Esophagus muscularis mucosa (tissue), 4 donors: Measurements from ENCODE around the gene ALPL.

Experiments used
- CTCF ChIP-seq, 3 experiments: fragments of 200-600 bp in 2 of 3; fragments of 450-650 bp in 1 of 3; sonication (generic) in 2 of 3; IDR thresholded peaks; one replicate each; pipeline ENCODE4 v1.5.1; 2017 to 2019; ENCODE audit warnings: antibody characterized with exemption in 3 of 3, mild to moderate bottlenecking in 2 of 3, moderate library complexity in 1 of 3
- EP300 ChIP-seq: sonication (generic); formaldehyde crosslinking; IDR thresholded peaks from one replicate; pipeline ENCODE4 v1.6.1; 2017; ENCODE audit warnings: antibody characterized with exemption
- POLR2A ChIP-seq: fragments of 450-650 bp; IDR thresholded peaks from one replicate; pipeline ENCODE4 v1.6.1; 2017; ENCODE audit warnings: antibody characterized with exemption, moderate library complexity, mild to moderate bottlenecking, low read depth
- POLR2AphosphoS5 ChIP-seq, 2 donors: sonication (generic); formaldehyde crosslinking; IDR thresholded peaks; one replicate each; pipeline ENCODE4 v1.6.1; 2017; ENCODE audit warnings: antibody characterized with exemption in 2 of 2

DNA sequence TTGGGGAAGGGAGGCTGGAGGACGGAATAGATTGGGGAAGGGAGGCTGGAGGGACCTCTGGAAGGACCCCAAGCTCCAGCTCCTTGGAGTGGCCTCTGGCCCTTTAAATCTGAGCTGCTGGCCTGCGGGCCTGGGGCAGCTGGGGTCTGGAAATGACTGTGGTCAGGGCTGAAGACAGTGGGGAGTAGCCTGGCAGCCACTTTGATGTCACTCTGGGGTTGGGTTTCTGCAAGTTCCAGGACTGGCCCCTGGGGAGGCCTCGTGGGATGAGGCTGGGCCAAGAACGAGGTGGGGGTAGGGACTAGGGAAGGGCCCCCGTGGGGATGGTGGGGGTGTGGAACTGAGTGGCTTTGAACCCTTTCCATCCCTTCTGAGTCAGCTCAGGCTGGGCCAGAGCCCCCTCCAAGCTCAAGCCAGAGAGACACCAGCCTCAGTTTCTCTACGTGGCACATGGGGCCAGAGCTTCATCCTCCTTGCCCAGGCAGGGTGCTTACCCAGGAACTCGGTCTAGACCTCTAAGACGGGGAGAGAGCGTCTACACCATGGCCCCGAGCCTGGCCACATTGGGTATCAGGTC lies 59.7 kb downstream of the ALPL start:
- no peak for TF ChIP-seq EP300
- TF ChIP-seq POLR2A = no peak
- no peak for TF ChIP-seq CTCF (IDR thresholded peaks at IDR 0.05)
- no peak for TF ChIP-seq POLR2AphosphoS5 (IDR thresholded peaks at IDR 0.05)
